ENCODE measurements around the gene TMEM79. TPM values are rescaled to one million over a fixed set of nuclear protein-coding genes. Genes with fewer than 3 reads are reported as not detected.

The TMEM79 gene
- polyA plus RNA-seq, 1 donor (not counting 4 experiments of a cell fraction or from before 2014, with no cell fraction given): 14.2 TPM

- Histone ChIP-seq H3K4me3 (ENCODE audit: control insufficient read depth in 2 of 3, extremely low read depth in 1 of 3, insufficient read depth in 2 of 3, low read depth in 1 of 3, low read length in 3 of 3) (peak overlapping the region in 1 of 3 experiments; percentile 42), H2AFZ (ENCODE audit: control insufficient read depth, low read length) (no peak overlapping the region)
These were observed 1.3 kb downstream of the TMEM79 start for GRCh38 chr1:156285437-156285836.

GRCh38 chr1:156286061-156286460 lies 1.9 kb downstream of the TMEM79 start:
- dilution Hi-C loops (cut with MboI; ENCODE audit: extremely low pct_ligation_motif_present, low sequenced_read_pairs): no loop called here
- Histone ChIP-seq H3K4me3 (ENCODE audit: control insufficient read depth in 2 of 3, extremely low read depth in 1 of 3, insufficient read depth in 2 of 3, low read depth in 1 of 3, low read length in 3 of 3) (no peak overlapping the region), H3K27ac (ENCODE audit: control insufficient read depth, insufficient read depth, low read length) (no peak overlapping the region), H3K79me2 (ENCODE audit: control insufficient read depth, insufficient read depth, low read length) (peaks cover 28% of the 10 kb centered on the region), H2AFZ (ENCODE audit: control insufficient read depth, low read length) (no peak overlapping the region), H3K9ac (ENCODE audit: control insufficient read depth, extremely low read depth, insufficient read depth, low read length) (no peak overlapping the region), H3K9me3 (ENCODE audit: control insufficient read depth, low read depth, low read length) (no peaks in the 10 kb centered on the region), H3K4me1 (ENCODE audit: control insufficient read depth, extremely low read depth, insufficient read depth, low read length) (peaks cover 31% of the 10 kb centered on the region), H3K9me1 (ENCODE audit: control insufficient read depth, extremely low read depth, insufficient read depth, low read length) (no peaks in the 10 kb centered on the region), H4K20me1 (ENCODE audit: control insufficient read depth, extremely low read depth, insufficient read depth, low read length) (no peaks in the 10 kb centered on the region), H3K27me3 (ENCODE audit: control insufficient read depth, extremely low read depth, insufficient read depth, low read length) (no peaks in the 10 kb centered on the region), H3K36me3 (ENCODE audit: control insufficient read depth in 2 of 2, extremely low read depth in 1 of 2, insufficient read depth in 2 of 2, low read length in 2 of 2) (peaks cover 4 to 5% of the 10 kb centered on the region in 2 experiments), H3K4me2 (ENCODE audit: control insufficient read depth, extremely low read depth, insufficient read depth, low read depth, low read length) (no peak overlapping the region)
- FAIRE-seq: no peak
- TF ChIP-seq CTCF (optimal IDR thresholded peaks at IDR 0.05 in 1 of 3, IDR thresholded peaks at IDR 0.05 in 1 of 3, conservative IDR thresholded peaks at IDR 0.05 in 1 of 3; ENCODE audit: extremely low read depth in 1 of 3, insufficient read depth in 2 of 3, low read length in 3 of 3): no peak
- TF ChIP-seq EZH2 (IDR thresholded peaks at IDR 0.05; ENCODE audit: low read length): no peak
- DNase-seq (ENCODE audit: low read depth, low spot score): no peak

More at GRCh38 chr1:156285437-156285836, 1.3 kb downstream of the TMEM79 start:
- Histone ChIP-seq H3K4me1 (ENCODE audit: control insufficient read depth, extremely low read depth, insufficient read depth, low read length) (peaks cover 33% of the 10 kb centered on the region), H3K9me1 (ENCODE audit: control insufficient read depth, extremely low read depth, insufficient read depth, low read length) (no peaks in the 10 kb centered on the region), H3K27ac (ENCODE audit: control insufficient read depth, insufficient read depth, low read length) (no peak overlapping the region), H3K79me2 (ENCODE audit: control insufficient read depth, insufficient read depth, low read length) (peaks cover 34% of the 10 kb centered on the region), H3K9ac (ENCODE audit: control insufficient read depth, extremely low read depth, insufficient read depth, low read length) (no peak overlapping the region), H4K20me1 (ENCODE audit: control insufficient read depth, extremely low read depth, insufficient read depth, low read length) (no peaks in the 10 kb centered on the region), H3K4me2 (ENCODE audit: control insufficient read depth, extremely low read depth, insufficient read depth, low read depth, low read length) (peak overlapping the region; percentile 99), H3K9me3 (ENCODE audit: control insufficient read depth, low read depth, low read length) (no peaks in the 10 kb centered on the region), H3K36me3 (ENCODE audit: control insufficient read depth in 2 of 2, extremely low read depth in 1 of 2, insufficient read depth in 2 of 2, low read length in 2 of 2) (peaks cover 4 to 5% of the 10 kb centered on the region in 2 experiments), H3K27me3 (ENCODE audit: control insufficient read depth, extremely low read depth, insufficient read depth, low read length) (no peaks in the 10 kb centered on the region)
- FAIRE-seq (no peak), DNase-seq (ENCODE audit: low read depth, low spot score) (no peak)
- TF ChIP-seq EZH2 (IDR thresholded peaks at IDR 0.05; ENCODE audit: low read length): no peak
- dilution Hi-C loops (cut with MboI; ENCODE audit: extremely low pct_ligation_motif_present, low sequenced_read_pairs): no loop called here

- Histone ChIP-seq H3K4me2 (ENCODE audit: control insufficient read depth, extremely low read depth, insufficient read depth, low read depth, low read length) (no peak overlapping the region), H4K20me1 (ENCODE audit: control insufficient read depth, extremely low read depth, insufficient read depth, low read length) (no peaks in the 10 kb centered on the region), H3K9me1 (ENCODE audit: control insufficient read depth, extremely low read depth, insufficient read depth, low read length) (no peaks in the 10 kb centered on the region), H3K27me3 (ENCODE audit: control insufficient read depth, extremely low read depth, insufficient read depth, low read length) (no peaks in the 10 kb centered on the region), H3K9ac (ENCODE audit: control insufficient read depth, extremely low read depth, insufficient read depth, low read length) (no peak overlapping the region), H2AFZ (ENCODE audit: control insufficient read depth, low read length) (no peak overlapping the region), H3K36me3 (ENCODE audit: control insufficient read depth in 2 of 2, extremely low read depth in 1 of 2, insufficient read depth in 2 of 2, low read length in 2 of 2) (peaks cover 4 to 16% of the 10 kb centered on the region in 2 experiments), H3K4me1 (ENCODE audit: control insufficient read depth, extremely low read depth, insufficient read depth, low read length) (peaks cover 11% of the 10 kb centered on the region), H3K9me3 (ENCODE audit: control insufficient read depth, low read depth, low read length) (no peaks in the 10 kb centered on the region), H3K27ac (ENCODE audit: control insufficient read depth, insufficient read depth, low read length) (no peak overlapping the region), H3K4me3 (ENCODE audit: control insufficient read depth in 2 of 3, extremely low read depth in 1 of 3, insufficient read depth in 2 of 3, low read depth in 1 of 3, low read length in 3 of 3) (no peak overlapping the region), H3K79me2 (ENCODE audit: control insufficient read depth, insufficient read depth, low read length) (peaks cover 7% of the 10 kb centered on the region)
- DNase-seq (ENCODE audit: low read depth, low spot score) (no peak), FAIRE-seq (no peak)
- dilution Hi-C loops (cut with MboI; ENCODE audit: extremely low pct_ligation_motif_present, low sequenced_read_pairs): no loop called here
- TF ChIP-seq CTCF (optimal IDR thresholded peaks at IDR 0.05 in 1 of 3, IDR thresholded peaks at IDR 0.05 in 1 of 3, conservative IDR thresholded peaks at IDR 0.05 in 1 of 3; ENCODE audit: extremely low read depth in 1 of 3, insufficient read depth in 2 of 3, low read length in 3 of 3) (no peak), EZH2 (IDR thresholded peaks at IDR 0.05; ENCODE audit: low read length) (no peak)
These were observed 5.7 kb downstream of the TMEM79 start for GRCh38 chr1:156289857-156290256.

Measured in keratinocyte (primary cell).